HG03095 (cell line): Measurements from ENCODE around the gene FRZB.
"Not testable (repeated sequence)": the region's sequence is repeated elsewhere in the genome, so short reads cannot be mapped to it uniquely, and the experiment has no call there.

Source experiments
- ATAC-seq: cut with Tn5 transposase; IDR thresholded peaks from one replicate; pipeline ENCODE4 v1.9.1; 2021; ENCODE audit warnings: moderate library complexity; ENCODE audit not compliant: unreplicated experiment

The FRZB gene

GRCh38 chr2:182890773-182891378 lies 24.4 kb upstream of the FRZB start:
- no peak for ATAC-seq

- no peak for ATAC-seq
Observed at GRCh38 chr2:182890305-182890704, 23.9 kb upstream of the FRZB start.

GRCh38 chr2:182887753-182888415 lies 21.4 kb upstream of the FRZB start:
- no peak for ATAC-seq

GRCh38 chr2:182887093-182887492 lies 20.7 kb upstream of the FRZB start:
- ATAC-seq: no peak

GRCh38 chr2:182885771-182886170 lies 19.3 kb upstream of the FRZB start:
- ATAC-seq: no peak

- no peak for ATAC-seq
Observed at GRCh38 chr2:182883451-182883850, 17.0 kb upstream of the FRZB start.

DNA sequence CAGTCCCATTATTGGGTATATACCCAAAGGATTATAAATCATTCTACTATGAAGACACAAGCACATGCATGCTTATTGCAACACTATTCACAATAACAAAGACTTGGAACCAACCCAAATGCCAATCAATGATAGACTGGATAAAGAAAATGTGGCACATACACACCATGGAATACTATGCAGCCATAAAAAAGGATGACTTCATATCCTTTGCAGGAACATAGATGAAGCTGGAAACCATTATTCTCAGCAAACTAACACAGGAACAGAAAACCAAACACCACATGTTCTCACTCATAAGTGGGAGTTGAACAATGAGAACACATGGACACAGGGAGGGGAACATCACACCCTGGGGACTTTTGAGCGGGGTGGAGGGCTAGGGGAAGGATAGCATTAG lies 13.7 kb upstream of the FRZB start:
- not testable (repeated sequence) for ATAC-seq

- not testable (repeated sequence) for ATAC-seq
Observed at GRCh38 chr2:182876653-182877052, 10.2 kb upstream of the FRZB start.

GRCh38 chr2:182870227-182870626 lies 3.8 kb upstream of the FRZB start:
- ATAC-seq: no peak

DNA sequence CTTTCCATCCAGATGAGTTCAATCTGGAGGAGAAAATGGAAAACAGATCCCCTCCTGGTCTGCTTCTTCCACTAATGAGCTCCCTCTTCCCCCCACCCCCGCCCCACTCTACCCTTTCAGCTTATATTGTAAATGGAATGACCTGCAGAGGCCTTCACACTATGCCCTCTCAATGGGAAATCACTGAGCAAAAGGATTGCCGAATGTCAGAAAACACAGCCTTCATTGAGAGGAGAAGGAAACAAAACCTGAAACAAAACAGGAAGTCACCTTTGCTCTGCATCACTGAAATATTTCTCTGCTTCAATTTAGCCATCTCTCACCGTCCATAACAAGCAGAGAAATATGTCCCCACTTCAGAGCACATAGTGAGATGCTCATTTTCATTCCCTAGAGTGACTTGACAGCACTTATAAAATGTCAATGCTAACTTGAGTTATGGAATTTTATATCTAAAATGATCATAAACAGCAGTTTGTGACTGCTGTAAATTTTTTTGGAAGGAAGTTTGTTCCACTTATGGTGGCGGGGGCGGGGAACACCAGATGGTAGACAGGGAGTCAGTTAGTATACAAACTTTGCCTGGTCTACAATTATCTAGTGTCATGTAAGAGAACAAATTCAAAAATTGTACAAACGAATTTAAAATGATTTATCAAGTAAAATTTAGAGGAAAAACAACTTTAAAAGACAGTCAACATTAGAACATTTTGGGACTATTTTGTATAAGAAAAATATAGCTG lies 1.8 kb upstream of the FRZB start:
- no peak for ATAC-seq

DNA sequence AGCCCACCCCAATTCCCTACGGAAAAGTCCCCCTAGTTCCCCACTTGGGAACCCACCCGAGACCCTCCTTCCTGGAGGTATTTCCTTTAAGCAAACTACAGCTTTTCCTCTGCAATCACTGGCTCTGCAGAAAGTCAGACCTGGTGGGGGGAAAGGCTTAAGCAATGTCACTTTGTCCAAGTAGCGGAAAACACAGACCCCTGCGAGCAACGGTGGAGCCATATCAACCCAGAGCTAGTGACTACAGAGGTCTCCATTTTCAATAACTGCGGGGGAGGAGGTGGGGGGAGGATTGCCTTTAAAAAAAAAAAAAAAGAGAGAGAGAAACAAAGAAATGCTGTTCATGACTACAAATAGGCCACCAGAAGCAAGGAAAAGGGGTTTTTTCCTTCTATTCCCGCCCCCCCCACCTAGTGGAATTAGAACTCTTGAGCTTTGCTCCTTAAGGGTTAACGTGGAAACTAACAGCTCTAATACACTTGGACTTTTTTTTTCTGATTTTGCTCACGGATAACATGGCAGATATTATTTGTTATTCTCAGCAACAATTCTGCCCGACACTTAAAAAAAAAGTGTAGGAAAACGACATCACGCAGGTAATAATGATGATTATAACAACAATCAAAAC lies 1.1 kb upstream of the FRZB start:
- no peak for ATAC-seq

DNA sequence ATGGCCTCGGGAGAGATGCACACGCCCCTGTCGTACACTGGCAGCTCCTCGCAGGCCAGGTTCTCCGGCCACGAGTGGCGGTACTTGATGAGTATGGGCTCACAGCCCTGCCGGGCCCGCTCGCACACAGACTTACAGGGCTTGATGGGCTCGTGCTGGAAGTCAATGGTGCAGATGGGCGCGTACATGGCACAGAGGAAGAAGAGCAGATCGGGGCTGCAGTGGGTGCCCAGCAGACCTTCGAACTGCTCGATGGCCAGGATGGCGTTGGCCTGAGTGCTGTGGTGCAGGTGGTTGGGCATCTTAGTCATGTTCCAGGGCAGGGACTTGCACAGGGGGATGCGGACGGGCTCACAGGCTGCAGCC lies 359 bp downstream of the FRZB start:
- no peak for ATAC-seq

- ATAC-seq: no peak
Observed at GRCh38 chr2:182864949-182865570, 1.4 kb downstream of the FRZB start.

GRCh38 chr2:182863642-182864041 lies 2.8 kb downstream of the FRZB start:
- ATAC-seq: no peak

GRCh38 chr2:182862091-182862490 lies 4.3 kb downstream of the FRZB start:
- ATAC-seq: no peak

DNA sequence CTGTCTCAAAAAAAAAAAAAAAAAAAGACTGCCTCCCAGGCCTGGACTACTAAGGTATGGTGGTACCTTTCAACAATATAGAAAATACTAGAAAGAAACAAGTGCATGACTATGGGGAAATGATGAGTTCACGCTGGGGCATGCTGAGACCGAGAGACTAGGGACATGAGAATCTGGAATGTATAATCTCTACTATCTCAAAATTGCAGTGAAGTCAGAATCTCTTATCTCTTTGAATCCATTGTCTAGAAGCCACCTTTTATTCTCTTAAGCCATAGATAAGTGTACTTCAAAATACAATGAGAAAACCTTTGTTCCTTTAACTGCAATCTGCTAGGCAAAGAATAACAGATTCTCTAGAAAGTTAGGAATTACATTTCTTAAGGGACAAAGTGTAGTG lies 5.6 kb downstream of the FRZB start:
- ATAC-seq: no peak

DNA sequence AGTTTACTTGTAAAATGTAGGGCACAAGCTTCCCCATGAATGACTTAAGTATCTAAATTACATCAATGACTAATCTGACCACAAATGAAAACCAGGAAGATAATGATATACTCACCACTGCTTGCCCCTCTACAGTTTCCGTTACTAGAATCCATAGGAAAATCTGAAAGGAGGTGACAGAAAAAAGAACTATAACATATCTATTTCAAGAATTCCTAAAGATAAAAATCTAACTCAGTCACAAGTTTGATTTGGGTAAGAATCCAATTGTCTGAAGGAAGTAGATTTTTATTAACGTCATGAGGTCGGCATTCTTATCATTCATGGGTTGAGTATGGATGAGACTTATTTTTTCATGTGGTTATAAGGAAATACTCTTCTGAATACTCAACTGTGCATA lies 7.8 kb downstream of the FRZB start:
- no peak for ATAC-seq

DNA sequence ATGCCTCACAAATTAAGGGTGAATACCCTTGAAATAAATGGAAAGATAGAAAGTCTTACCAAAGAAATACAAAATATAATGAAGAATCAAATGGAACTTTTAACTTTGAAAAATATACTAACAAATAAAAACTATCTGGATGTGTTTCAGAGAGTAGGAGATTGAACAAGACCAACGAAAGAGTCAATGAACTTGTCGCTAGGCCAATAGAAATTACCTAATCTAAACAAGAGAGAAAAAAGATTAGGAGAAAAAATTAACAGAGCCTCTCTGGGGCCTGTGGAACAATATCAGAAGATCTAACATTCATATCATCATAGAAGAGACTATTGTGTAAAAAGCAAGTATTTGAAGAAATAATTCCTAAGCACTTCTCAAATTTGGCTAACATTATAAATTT lies 11.1 kb downstream of the FRZB start:
- no peak for ATAC-seq

GRCh38 chr2:182854375-182855105 lies 11.9 kb downstream of the FRZB start:
- ATAC-seq: no peak

DNA sequence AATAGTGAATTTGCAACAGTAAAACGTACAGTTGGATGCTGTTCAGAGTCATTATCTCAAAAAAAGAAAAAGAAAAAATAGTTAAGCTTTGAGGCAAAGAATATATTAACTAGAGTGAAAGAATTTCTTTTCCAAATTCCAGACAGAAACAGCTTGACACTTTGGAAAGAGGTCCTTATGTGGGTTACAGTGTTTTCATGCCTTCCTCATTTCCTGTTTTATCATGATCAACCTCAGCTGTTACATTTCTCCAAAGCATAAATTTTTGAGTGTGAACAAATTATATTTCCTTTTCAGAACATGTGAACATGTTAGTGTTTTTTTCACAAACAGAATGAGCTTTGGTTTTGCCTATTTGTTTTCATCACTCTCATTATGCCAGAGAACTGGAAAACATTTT lies 13.6 kb downstream of the FRZB start:
- no peak for ATAC-seq

DNA sequence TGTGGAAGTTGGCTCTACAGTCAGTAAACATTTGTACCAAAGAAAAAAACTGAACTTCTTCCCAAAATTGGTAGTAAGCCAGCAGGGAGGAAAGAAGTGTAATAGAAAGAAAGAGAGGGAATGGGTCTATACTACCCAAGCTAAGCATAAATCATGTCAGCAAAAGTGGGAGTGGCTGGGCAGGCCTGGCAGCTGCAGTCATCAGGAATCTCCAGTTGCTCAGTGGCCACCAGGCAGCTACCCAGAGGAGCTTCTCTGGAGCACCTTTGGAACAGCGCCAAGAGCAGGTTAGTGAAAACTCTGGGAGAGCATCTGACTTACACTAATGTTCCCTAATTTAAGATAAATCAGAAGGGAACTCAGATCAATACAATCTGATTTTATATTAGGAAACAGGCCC lies 14.3 kb downstream of the FRZB start:
- no peak for ATAC-seq
